Measurements from ENCODE around the gene SLC9A3.

- TF ChIP-seq CTCF (conservative IDR thresholded peaks at IDR 0.05) (no peak), ZFX (IDR thresholded peaks at IDR 0.05) (no peak)
Measured at GRCh38 chr5:493119-493701, 31.0 kb downstream of the SLC9A3 start.

Data from C4-2B (cell line).